AML-193 (cell line): ENCODE data around the gene TTF2.

Experiments
- DNase-seq, 2 experiments: peaks; one replicate each; lab custom pipeline; 2025; lab: John Stamatoyannopoulos, UW

Gene TTF2

DNA sequence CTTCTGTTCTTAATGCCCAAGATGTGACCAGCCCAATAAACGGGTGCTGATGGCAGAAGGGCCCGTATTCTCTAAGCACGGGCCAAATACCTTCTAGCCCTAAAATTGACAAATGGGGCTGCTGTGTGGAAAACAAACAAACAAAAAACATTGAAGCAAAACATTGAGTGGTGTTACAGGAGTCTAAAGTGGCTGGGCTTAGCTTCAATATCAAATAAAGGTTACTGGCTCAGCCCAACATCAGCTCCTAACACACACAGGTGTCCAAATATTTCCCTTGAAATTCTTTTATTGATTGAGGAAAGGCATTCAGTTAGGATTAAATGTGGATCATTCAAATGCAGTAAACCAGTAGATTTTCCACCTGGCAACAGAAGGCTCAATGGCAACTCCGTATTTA is 13.3 kb upstream of the TTF2 start:
- DNase-seq, result no peak

DNA sequence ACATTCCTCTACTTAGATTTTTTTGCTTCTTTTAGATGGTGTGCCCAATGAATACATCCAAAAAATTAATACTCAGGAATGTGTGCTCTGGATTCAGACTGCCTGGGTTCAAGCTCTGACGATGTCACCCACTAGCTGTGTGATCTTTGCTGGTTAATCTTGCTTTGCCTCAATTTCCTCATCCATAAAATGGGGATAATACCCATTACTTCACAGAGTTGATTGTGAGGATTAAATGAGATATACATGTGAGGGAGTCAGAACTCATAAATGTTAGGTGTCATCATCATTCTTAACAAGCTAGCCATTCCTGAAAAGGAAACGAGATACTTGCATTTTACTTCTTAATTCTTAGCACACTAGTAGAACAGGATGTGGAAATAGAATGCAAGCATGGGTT is 12.9 kb upstream of the TTF2 start:
- DNase-seq, result no peak

DNA sequence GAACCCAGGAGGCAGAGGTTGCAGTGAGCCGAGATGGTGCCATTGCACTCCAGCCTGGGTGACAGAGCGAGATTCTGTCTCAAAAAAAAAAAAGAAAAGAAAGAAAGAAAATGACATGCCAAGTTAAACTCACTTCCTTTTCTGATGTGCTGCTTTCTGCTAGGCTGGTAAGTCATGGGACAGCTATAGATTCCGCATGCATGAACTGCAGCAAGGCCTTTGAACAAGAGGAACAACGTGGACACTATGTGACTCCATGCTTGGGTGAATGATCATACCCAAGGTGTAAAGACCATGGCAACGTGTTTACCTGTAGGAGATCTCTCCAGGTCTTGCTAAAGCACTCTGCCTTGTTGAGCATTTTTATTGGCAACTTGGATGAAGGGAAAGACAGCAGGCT is 10.3 kb upstream of the TTF2 start:
- no peak for DNase-seq

DNA sequence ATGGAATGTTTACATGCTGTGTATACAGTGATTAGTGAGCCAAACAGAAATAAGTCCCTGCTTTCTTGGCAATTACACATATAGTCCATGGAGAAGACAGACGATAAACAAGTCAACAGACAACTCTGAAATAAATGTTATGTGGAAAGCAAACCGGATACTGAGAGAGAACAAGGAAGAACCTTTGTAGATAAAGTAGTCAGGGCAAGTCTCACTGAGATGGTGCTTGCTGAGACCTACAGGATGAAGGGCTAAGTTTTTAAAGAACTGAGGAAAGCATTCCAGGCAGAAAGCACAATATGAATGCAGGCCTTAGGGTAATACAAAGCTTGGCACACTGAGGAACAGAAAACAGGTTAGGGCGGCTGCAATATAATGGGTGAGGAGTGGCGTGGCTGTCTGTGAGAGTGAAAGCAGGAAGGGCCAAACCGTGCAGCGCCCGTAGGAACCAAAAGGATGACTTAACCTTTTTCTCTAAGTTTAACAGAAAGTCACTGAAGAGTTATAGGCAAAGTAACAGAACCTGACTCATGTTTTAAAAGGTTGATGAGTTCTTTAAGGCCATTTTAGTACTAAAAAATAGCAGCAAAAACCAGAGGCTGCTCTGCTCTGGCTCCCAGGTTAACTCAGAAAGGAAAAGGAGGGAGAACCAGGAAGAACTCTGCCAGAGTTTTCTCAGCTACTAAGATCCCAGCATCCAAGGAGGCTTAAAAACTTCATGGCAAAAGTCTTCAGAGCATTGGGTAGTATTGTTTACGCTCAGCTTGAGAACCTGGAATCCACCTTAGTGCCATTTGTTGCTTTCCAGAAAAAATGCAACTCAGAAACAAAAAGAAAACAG is 8.7 kb upstream of the TTF2 start:
- DNase-seq, result peak in 1 of 2 experiments; percentile 27

DNA sequence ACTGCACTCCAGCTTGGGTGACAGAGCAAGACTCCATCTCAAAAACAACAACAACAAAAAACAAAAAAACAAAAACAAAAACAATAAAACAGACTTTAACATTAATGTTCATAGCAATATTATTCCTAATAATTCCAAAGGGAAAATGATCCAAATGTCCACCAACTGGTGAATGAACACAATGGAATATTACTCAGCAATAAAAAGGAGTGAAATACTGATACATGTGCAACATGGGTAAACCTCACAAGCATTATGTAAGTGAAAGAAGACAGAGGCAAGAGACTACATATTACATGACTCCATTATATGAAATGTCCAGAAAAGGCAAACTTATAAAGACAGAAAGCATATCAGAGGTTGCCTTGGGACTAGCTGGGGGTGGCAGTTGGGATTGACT is 6.1 kb upstream of the TTF2 start:
- no peak for DNase-seq

DNA sequence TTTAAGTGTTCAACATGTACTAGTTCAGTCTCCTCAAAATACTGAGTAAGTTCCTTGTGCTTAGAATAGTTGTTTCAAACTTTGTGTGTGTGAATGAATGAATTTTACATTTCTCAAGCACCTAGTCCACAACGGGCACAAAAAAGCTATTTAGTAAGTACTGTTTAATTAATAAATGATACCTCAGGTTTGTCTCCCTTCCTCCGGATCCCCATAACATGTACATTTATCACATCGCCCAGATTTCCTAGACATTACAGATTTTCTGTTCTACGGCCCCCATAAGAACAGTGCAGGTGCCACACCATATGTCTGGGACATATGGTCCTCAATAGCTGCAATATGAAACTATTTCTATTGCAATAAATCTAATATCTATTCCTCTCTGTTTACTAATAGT is 1.3 kb upstream of the TTF2 start:
- no peak for DNase-seq

DNA sequence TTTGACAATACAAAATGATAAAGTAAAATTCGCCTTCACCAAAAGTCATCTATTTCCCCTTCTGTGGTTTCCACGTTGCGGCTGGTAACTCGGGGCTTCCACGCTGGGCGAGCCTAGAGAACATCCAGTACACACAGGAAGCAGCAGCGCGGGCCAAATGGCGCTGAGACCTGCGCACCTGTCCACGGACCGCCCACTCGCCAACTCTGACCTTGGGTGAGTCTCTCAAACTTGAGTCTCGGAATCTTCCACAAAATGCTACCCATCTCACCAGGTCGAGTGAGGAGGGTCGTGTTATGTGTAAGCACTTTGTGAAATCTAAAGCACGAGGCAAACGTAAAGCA is 820 bp upstream of the TTF2 start:
- DNase-seq, result peak; percentile 23 to 38

DNA sequence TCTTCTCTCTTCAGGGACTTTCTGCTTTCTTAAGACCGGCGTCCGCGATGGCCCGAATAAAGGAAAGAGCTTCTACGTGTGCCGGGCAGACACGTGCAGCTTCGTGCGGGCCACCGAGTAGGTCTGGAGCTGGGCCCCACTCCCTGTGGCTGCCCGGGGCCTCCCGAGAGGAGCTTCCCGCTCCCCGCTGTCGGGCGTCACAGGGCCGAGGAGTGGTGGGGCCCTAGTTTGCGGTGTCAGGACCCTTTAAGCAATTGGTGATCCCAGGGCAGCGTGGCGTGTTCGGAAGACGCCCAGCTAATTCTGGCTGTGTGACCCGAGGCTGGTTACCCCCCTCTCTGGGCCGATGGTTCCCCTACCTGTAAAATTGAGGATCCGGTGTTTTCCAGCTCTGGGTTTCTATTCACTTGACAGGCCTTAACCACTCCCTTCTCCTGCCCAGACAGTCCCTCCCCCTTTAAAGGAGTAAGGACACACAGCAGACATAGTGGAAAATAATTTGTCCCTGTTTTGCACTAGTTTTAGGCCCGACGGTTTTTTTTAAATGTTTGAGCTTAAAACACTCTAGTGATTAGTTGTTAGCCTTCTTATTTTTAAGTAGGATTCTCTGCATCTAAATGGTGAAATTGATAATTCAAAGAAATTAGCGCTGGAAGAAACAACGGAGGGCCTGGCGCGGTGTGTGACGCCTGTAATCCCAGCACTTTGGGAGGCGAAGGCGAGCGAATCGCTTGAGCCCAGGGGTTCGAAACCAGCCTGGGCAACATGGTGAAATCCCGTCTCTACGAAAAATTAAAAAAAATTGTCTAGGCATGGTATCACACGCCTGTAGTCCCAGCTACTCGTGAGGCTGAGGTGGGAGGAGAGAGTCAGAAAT is 553 bp downstream of the TTF2 start:
- peak in 1 of 2 experiments; percentile 5 for DNase-seq

DNA sequence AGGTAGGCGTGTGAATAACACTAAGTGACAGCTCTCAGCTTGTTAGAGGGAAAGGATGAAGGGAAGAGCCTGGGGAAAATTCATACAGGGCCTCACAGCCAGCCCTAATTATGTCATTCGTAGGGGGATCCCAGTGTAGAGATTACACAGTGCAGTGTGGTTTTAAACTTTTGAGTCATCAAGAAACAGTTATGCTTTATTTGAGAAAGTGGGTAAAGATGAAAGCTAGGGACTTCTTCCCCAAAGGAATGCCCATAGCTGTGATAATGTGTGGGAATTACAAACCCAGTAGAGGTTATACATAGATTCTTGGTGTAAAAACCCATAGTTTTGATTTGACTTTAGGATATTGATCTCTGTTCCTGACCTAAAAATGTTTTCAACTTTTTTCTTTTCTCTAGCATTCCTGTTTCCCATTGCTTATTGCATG is 1.9 kb downstream of the TTF2 start:
- no peak for DNase-seq

DNA sequence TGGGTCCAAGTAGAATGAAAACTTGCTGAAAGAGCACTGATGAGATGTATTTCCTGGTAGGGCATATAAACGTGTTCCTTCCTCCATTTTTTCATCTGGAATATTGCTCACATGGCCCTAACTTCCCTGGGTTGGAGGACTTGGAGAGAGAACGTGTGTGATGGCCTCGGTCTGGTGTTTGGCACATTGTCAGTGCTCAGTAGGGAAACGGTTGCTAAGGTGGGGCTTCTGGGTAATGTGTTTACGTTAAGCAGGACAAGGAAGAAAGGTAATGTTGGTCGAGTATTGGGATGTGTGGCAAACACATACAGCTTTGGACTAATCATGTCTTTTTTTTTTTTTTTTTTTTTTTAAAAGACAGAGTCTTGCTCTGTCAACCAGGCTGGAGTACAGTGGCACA is 6.2 kb downstream of the TTF2 start:
- no peak for DNase-seq

DNA sequence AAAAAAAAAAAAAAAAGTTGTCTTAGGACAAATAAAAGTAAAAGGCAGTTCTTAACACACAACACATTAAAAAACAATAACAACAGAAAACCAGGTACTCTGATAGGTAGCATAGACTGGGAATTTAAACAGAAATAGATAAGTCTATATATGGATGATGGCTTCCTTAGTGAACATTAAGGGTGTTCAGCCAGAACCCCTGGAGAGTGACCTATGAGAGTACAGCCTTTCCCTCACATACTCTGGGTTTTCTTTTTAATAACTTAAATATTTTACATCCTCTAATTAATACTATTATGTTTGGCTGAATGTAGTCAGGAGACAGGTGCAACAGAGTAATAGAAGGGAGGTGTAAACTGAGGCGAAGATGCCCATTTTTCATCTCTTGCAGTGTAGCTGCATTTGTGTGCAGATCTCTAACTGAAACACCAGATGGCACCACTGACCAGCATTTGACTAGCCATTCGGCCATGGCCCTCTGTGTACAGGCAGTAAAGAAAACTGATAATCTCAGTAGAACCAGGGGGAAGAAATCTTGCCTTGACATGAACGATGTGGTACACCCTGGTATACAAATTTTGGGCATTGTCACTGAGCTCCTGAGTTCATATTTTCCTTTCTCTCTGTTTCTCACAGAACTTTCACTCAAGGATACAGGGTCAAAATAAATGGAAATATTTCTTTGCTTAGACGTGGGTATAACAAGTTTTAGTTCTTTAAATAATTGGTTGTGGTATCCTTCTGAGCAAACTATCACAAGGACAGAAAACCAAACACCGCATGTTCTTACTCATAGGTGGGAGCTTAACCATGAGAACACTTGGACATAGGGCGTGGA is 7.6 kb downstream of the TTF2 start:
- DNase-seq, result peak; percentile 21 to 45

DNA sequence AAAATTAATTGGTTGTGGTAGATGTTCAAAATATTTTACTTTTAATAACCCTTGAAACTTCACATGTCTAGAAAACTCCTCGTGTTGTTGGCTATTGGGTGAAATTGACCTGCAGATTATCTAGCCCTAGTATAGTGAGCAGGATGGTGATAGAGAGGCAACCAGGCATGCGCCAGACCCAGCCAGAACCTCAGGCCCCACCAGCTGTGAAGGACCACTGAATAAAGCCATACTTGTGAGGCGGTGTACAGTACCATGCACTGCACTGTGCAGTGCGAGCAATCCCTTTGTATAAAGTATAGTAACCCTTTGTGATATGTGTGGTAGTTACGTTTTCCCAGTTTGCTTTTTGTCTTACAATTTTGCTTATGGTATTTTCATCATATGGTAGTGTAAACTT is 8.5 kb downstream of the TTF2 start:
- no peak for DNase-seq

DNA sequence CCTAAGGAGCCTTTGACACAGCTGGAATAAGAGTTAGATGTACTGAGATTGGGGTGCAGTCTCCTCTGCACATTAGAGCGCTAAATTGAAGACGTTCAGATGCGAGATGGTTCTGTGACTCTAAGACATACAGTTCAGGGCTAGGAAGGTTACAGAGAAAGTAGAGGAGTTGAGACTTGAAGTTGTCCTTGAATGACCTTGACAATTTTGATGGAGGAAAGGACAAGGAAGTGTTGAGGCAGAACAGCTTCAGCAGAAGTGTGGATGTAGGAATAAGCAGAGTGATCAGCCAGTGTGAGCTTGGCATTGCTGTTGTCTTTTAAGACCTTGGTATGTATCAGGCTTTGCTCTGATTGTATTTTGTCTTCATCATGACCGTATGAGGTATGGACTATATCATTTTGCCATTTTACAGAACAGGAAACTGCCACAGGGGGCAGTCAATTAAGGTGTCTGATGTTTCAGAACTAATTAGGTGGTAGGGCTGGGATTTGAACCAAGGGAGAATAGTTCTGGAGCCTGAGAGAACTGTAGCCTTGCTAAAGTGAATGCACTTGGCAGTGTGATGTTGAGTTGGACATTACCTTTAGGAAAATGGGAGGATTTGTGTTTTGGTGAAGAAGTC is 9.2 kb downstream of the TTF2 start:
- DNase-seq, result no peak

DNA sequence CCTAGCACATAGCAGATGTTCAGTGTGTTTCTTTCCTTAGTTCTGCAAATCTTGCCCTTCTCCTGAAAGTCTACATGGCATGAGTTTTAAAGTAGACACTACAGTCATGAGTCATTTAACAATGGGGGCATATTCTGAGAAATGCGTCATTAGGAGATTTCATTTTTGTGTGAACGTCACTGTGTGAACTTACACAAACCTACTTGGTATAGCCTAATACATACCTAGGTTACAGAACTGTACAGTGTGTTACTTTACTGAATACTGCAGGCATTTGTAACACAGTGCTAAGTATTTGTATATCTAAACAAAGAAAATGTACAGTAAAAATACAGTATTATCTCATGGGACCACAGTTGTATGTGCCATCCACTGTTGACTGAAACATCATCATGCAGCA is 10.0 kb downstream of the TTF2 start:
- DNase-seq, result no peak

DNA sequence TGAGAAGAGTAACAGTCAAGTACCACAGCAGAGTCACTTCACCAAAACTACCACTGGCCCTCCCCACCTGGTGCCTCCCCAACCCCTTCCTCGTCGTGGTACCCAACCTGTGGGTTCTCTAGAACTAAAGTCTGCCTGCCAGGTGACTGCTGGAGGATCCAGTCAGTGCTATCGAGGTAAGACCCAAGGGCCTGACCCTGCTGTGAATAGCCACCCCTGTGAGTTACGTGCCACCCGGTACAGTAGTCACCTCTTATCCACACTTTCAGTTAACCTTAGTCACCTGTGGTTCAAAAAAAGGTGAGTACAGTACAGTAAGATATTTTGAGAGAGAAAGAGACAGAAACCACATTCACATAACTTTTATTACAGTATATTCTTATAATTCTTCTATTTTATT is 16.5 kb downstream of the TTF2 start:
- no peak for DNase-seq

DNA sequence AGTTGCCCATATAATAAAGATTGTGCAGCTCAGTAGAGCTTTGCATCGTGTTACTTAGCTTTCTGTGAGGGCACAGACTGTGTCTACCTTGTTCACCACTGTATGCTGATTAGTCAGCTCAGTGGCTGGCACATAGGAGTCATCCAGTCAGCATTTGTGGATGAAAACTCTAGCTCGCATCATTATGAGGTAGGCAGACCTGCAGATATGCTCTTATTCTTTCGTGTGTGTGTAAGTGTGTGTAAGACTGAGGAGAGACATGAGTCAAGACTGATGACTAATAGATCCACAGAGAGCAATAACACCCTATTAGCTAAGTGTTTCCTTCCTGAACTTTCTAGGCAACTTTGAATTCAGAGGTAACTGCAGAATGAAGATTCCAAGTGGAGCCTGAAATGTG is 17.1 kb downstream of the TTF2 start:
- no peak for DNase-seq

DNA sequence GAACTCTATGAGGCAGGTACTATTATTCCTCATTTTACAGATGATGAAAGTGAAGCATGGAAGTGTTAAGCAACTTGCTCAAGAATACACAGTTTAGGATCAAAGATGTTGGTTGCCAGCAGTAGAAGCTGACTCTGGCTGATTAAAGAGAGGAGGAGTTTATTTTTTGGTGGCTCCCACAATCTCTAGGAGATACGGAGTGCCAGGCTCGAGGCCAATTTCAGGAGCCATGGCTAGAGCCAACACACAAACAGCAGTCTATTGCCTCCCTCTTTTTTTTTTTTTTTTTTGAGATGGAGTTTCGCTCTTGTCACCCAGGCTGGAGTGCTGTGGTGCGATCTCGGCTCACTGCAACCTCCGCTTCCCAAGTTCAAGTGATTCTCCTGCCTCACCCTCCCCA is 19.6 kb downstream of the TTF2 start:
- DNase-seq, result no peak

DNA sequence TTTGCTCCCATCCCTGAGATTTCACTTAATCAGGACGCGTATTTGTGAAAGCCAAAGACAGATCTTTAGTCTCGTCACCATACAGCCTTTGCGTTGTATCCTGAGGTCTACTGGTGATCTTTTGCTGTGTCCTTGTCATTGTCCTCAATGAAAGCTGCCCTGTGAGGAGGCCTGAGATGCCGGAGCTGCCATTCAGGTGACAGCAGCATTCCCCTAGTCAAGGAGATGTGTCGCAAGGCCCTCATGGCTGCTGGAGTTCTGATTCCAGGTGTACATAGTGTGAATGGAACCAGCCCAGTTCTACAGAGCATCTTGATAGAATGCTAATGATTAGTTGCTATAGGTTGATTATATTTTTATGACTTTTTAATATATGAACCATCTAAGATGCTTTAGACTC is 24.1 kb downstream of the TTF2 start:
- no peak for DNase-seq

DNA sequence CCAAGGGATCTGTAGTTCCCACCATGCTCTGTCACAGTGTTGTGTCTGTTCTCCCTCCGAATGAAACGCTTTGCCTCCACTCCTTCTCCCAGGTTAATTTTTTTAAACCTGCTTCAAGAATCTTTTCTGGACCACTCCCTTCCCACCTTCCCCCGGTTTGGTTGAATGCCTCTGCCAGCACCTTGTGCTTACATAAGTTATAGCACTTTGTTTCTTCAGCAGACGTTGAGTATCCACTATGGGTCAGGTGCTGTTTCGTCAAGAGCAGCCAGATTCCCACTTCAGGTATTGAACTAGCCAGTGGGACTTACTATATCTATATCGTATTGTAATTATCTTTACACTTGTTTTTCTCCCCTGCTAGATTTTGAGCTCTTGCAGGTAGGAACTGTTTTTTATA is 27.6 kb downstream of the TTF2 start:
- DNase-seq, result no peak

DNA sequence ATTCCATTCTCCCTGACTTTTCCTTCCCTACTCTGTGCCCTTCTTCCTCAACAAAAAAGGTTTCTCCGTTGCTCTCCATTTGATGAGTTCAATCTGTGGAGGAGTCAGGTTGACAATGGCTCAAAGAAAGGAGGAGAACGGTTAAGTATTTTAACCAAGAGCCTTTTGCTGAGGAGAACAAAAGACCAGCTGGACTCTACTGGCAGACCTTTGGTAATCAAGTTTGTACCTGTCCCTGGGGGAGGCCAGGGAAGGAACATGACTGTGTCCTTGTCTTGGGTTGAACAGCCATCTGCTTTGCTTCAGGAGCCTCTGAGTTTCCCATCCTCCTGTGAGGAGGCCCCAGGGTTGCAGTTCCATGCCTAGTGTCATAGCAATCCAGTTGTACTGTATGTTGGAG is 29.9 kb downstream of the TTF2 start:
- DNase-seq, result no peak

DNA sequence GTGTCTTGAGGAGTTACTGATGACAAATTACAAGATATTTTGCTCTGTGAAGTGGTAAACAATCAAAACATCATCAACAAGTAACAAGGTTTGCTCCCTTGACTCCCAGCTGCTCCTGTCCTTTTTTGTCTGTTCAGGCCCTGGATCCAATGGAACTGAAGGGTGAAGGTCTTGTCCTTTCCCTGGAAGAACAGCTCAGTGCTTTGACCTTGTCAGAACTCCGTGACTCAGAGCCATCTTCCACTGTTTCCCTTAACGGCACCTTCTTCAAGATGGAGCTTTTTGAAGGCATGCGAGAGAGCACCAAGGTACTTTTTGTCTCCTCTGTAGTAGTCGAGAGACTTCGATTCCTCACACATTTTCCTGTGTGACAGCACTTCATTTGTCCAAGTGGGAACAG is 32.5 kb downstream of the TTF2 start:
- DNase-seq, result no peak

DNA sequence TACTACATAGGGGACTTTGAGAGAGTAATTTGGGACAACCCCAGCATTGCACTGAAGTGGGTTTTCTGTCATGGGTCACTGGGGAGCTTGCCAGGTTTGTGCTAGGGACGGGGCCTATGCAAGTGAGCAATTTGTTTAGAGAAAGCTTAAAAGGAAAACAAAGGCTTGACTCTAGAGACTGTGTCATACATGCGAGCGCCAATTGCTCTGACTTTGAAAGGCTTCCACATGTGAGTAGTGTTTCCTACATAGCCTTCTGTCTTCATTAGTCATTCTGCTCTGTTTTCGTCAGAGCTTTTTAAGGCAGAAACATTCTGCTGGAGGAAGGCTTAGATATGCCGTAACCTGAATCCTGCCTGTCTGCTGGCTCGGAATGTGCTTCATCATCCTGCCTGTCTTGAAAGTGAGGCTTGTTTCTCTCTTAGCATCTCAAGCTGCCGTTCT is 33.0 kb downstream of the TTF2 start:
- no peak for DNase-seq
